Gastrocnemius medialis (tissue), 4 donors: ENCODE results near the gene ANKRD33B. TPM values are rescaled to one million over a fixed set of nuclear protein-coding genes. Genes with fewer than 3 reads are reported as not detected.
"Not testable (repeated sequence)": the region's sequence is repeated elsewhere in the genome, so short reads cannot be mapped to it uniquely, and the experiment has no call there.

Experiments
- ATAC-seq, 2 donors: fragments of 150-250 bp; one replicate each; pipeline ENCODE4 v1.9.1; 2016
- DNase-seq, 2 donors: peaks; one replicate each; pipeline ENCODE4 v3.0.0-alpha.2; 2019
- H3K27ac ChIP-seq, 4 donors: fragments of 200-600 bp; sonication (generic); 1 replicate in 1 of 4; 2 replicates in 3 of 4; pipeline ENCODE4 v1.5.1; 2016 to 2018; ENCODE audit warnings: mild to moderate bottlenecking in 2 of 4, moderate library complexity in 1 of 4
- H3K27me3 ChIP-seq, 3 donors: fragments of 200-600 bp; sonication (generic) in 2 of 3; 1 replicate in 1 of 3; 2 replicates in 2 of 3; pipeline versions ENCODE4 v1.5.1 to v1.6.0; 2016 to 2019; ENCODE audit warnings: mild to moderate bottlenecking in 1 of 3, moderate library complexity in 1 of 3
- H3K36me3 ChIP-seq, 2 donors: fragments of 200-600 bp; sonication (generic) in 1 of 2; one replicate each; pipeline ENCODE4 v1.5.1; 2017 to 2018
- H3K4me1 ChIP-seq, 2 donors: fragments of 200-600 bp; sonication (generic) in 1 of 2; one replicate each; pipeline ENCODE4 v1.5.1; 2016 to 2017; ENCODE audit warnings: mild to moderate bottlenecking in 2 of 2
- H3K4me3 ChIP-seq, 4 donors: fragments of 200-600 bp; sonication (generic) in 3 of 4; 1 replicate in 1 of 4; 2 replicates in 3 of 4; pipeline ENCODE4 v1.5.1; 2016 to 2019; ENCODE audit warnings: mild to moderate bottlenecking in 2 of 4
- H3K9me3 ChIP-seq, 3 donors: fragments of 200-600 bp; sonication (generic) in 2 of 3; 1 replicate in 1 of 3; 2 replicates in 2 of 3; pipeline ENCODE4 v1.5.1; 2016 to 2019
- POLR2A ChIP-seq, 2 donors: fragments of 450-650 bp; IDR thresholded peaks; one replicate each; pipeline ENCODE4 v1.6.1; 2017; ENCODE audit warnings: antibody characterized with exemption in 2 of 2, mild to moderate bottlenecking in 2 of 2, moderate library complexity in 2 of 2
- in situ Hi-C, 4 donors: fragments of 200-750 bp; cut with MboI; loops; one replicate each; pipeline versions ENCODE4 v1.15.0 to v1.8.0; 2017; ENCODE audit warnings: low sequenced_read_pairs in 4 of 4
- intact Hi-C: fragments of 100-400 bp; cut with DNase I; formaldehyde crosslinking; loops from one replicate; pipeline ENCODE4 v1.15.1; 2023; ENCODE audit warnings: low total_unique reads
- total RNA-seq, 4 donors: library from RNA; depleted of rRNA; stranded (reverse); fragments of >200 nt; gene quantifications; one replicate each; pipeline versions ENCODE4 v1.1.0 to v1.2.3, GENCODE V29; 2016
- TF ChIP-seq, protein P1 (sequence below), 5 experiments: fragments of 450-650 bp in 3 of 5; fragments of 200-600 bp in 2 of 5; sonication (generic) in 2 of 5; IDR thresholded peaks in 4 of 5; conservative IDR thresholded peaks in 1 of 5; 1 replicate in 4 of 5; 2 replicates in 1 of 5; pipeline ENCODE4 v1.5.1; 2016 to 2019; ENCODE audit warnings: antibody characterized with exemption in 5 of 5, mild to moderate bottlenecking in 3 of 5, moderate library complexity in 3 of 5

The ANKRD33B gene
- total RNA-seq, 4 donors from 2014 or later, result 2.2 to 38.9 (median 15.1) TPM

DNA sequence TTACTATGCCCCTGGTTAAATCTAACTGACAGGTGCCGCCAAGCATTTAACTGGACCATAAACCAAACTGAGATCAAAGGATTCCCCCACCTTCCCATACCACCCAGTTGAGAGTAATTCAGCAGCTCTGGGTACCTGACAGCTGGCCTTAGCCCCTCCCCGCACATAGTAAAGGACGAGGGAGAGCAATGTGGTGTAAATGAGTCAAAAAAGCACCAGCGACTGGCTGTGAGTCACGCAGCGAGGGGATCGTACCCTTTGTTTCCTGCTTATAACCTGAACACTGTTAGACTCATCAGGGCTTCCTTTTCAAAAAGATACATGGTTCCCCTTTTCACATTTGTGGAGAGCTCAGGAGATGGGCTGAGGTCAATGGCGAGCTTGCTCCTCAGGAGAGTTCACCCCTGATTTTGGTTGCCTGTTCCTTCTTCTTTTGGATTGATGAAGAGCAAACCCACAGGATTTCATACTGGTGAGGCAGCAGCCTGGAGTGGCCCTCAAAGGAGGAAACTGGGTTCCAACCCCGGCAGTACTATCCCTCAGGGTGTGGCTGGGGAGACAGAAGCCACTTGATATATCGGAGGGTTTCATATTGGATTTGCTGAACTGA, 71.5 kb downstream of the ANKRD33B start:
- TF ChIP-seq, protein P1, sequence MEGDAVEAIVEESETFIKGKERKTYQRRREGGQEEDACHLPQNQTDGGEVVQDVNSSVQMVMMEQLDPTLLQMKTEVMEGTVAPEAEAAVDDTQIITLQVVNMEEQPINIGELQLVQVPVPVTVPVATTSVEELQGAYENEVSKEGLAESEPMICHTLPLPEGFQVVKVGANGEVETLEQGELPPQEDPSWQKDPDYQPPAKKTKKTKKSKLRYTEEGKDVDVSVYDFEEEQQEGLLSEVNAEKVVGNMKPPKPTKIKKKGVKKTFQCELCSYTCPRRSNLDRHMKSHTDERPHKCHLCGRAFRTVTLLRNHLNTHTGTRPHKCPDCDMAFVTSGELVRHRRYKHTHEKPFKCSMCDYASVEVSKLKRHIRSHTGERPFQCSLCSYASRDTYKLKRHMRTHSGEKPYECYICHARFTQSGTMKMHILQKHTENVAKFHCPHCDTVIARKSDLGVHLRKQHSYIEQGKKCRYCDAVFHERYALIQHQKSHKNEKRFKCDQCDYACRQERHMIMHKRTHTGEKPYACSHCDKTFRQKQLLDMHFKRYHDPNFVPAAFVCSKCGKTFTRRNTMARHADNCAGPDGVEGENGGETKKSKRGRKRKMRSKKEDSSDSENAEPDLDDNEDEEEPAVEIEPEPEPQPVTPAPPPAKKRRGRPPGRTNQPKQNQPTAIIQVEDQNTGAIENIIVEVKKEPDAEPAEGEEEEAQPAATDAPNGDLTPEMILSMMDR (IDR thresholded peaks at IDR 0.05 in 4 of 5, conservative IDR thresholded peaks at IDR 0.05 in 1 of 5), result no peak
- no peak for TF ChIP-seq POLR2A (IDR thresholded peaks at IDR 0.05)
- H3K27ac ChIP-seq, result no peak overlapping the region
- H3K36me3 ChIP-seq, result no peaks in the 10 kb centered on the region
- intact Hi-C loops, result no loop called here
- no peaks in the 10 kb centered on the region for H3K27me3 ChIP-seq
- no peak for ATAC-seq
- no peaks in the 10 kb centered on the region for H3K4me1 ChIP-seq
- in situ Hi-C loops, result loop anchor here in 2 of 4 donors (25.0 kb wide), 1 partner anchor 348 kb away; no protein-coding TSS in a partner anchor
- DNase-seq, result no peak
- H3K4me3 ChIP-seq, result no peak overlapping the region
- no peaks in the 10 kb centered on the region for H3K9me3 ChIP-seq

DNA sequence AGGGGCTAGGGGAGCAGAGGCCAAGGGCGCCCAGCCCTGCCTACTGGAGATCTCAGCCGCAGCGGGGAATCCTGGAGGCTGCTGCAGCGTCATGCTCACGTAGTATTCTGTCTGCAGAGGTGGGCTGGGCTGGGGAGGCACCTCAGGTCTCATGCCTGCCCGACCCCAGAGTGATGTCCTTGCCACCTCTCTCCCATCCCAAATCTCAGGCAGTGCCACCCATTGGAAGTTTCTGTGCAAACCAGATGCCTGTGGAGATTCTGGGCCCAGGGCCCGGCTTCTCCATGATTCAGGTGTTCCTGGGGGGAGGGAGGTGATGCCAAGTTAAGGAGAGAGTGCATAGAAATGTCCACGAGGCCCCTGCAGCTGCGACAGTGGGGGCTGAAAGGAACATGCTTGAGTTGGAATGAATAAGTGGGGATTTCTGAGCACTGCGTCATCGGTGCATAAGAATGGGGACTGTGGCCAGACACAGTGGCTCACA, 72.0 kb downstream of the ANKRD33B start:
- Histone ChIP-seq H3K27ac (no peak overlapping the region), H3K27me3 (no peaks in the 10 kb centered on the region), H3K4me3 (no peak overlapping the region), H3K9me3 (no peaks in the 10 kb centered on the region), H3K4me1 (no peaks in the 10 kb centered on the region), H3K36me3 (no peaks in the 10 kb centered on the region)
- in situ Hi-C loops (loop anchor here in 2 of 4 donors (25.0 kb wide), 1 partner anchor 349 kb away; no protein-coding TSS in a partner anchor), intact Hi-C loops (no loop called here)
- DNase-seq, result no peak
- TF ChIP-seq, protein P1 (IDR thresholded peaks at IDR 0.05 in 4 of 5, conservative IDR thresholded peaks at IDR 0.05 in 1 of 5), result no peak
- TF ChIP-seq POLR2A (IDR thresholded peaks at IDR 0.05), result no peak
- ATAC-seq, result no peak

DNA sequence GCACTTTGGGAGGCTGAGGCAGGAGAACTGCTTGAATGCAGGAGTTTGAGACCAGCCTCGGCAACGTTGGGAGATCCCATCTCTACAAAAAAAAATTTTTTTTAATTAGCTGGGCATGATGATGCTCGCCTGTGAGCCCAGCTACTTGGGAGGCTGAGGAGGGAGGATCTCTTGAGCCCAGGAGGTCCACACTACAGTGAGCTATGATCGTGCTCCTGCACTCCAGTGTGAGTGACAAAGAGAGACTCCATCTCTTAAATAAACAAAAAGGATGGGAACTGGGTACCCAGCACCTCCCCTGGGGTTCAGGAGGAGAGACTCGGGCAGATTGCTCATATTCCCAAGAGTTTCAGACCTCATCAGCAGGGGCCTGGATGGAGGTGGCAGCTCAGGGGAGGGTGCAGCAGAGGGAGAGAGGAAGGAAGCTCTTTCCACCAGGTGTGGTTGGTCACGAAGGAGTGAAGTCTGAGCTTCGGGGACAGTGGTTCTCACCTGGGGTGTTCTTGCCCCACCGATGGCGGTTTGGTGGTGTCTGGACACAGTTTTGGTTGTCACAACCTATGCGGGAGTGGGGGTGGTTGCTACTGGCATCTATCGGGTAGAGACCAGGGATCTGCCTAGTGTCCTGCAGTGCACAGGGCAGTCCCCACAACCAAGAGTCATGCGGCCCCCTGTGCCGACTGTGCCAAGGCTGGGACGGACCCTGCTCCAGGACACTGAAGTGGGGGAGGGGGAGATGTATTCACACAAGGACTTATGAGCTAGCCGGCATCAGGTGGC, 72.7 kb downstream of the ANKRD33B start:
- H3K4me3 ChIP-seq, result no peak overlapping the region
- no peak for DNase-seq
- TF ChIP-seq POLR2A (IDR thresholded peaks at IDR 0.05), result no peak
- TF ChIP-seq, protein P1 (IDR thresholded peaks at IDR 0.05 in 4 of 5, conservative IDR thresholded peaks at IDR 0.05 in 1 of 5), result no peak
- no peaks in the 10 kb centered on the region for H3K36me3 ChIP-seq
- no peaks in the 10 kb centered on the region for H3K4me1 ChIP-seq
- intact Hi-C loops, result no loop called here
- no peaks in the 10 kb centered on the region for H3K27me3 ChIP-seq
- no peak for ATAC-seq
- H3K27ac ChIP-seq, result no peak overlapping the region
- in situ Hi-C loops, result loop anchor here in 2 of 4 donors (25.0 kb wide), 1 partner anchor 349 kb away; no protein-coding TSS in a partner anchor
- no peaks in the 10 kb centered on the region for H3K9me3 ChIP-seq

DNA sequence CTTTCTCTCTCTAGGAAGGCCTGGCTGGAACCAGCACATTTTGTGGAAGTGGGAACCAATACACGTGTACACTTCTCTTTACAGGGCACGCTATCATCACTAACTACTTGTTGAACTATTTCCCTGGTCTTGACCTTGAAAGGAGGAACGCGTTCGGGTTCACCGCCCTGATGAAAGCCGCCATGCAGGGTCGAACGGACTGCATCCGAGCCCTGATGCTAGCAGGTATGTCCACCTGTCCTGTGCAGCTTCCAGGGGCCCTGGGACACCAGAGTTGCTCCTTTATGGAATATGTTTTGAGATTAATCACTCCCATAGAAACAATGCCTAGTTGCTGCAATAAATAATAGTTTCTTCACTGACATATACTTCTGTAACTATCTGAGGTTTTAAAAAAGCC, 74.1 kb downstream of the ANKRD33B start:
- H3K4me3 ChIP-seq, result no peak overlapping the region
- in situ Hi-C loops (loop anchor here in 2 of 4 donors (25.0 kb wide), 1 partner anchor 351 kb away; no protein-coding TSS in a partner anchor), intact Hi-C loops (no loop called here)
- H3K27ac ChIP-seq, result no peak overlapping the region
- H3K9me3 ChIP-seq, result no peaks in the 10 kb centered on the region
- TF ChIP-seq, protein P1 (IDR thresholded peaks at IDR 0.05 in 4 of 5, conservative IDR thresholded peaks at IDR 0.05 in 1 of 5), result no peak
- no peak for TF ChIP-seq POLR2A (IDR thresholded peaks at IDR 0.05)
- H3K27me3 ChIP-seq, result no peaks in the 10 kb centered on the region
- no peak for ATAC-seq
- no peaks in the 10 kb centered on the region for H3K36me3 ChIP-seq
- DNase-seq, result no peak
- H3K4me1 ChIP-seq, result no peaks in the 10 kb centered on the region

DNA sequence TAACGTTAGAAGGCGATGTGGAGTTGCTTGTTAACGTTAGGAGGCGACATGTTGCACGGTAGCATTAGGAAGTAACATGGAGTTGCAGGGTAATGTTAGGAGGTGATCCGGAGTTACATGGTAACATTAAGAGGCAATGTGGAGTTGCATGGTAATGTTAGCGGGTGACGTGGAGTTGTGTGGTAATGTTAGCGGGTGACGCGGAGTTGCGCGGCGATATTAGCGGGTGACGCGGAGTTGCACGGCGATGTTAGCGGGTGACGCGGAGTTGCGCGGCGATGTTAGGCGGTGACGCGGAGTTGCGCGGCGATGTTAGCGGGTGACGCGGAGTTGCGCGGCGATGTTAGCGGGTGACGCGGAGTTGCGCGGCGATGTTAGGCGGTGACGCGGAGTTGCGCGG, 74.9 kb downstream of the ANKRD33B start:
- H3K27me3 ChIP-seq, H3K4me1 ChIP-seq, DNase-seq, intact Hi-C loops, H3K4me3 ChIP-seq, ATAC-seq, H3K27ac ChIP-seq, H3K36me3 ChIP-seq, H3K9me3 ChIP-seq: not testable (repeated sequence)
- in situ Hi-C loops, result loop anchor here in 2 of 4 donors (25.0 kb wide), 1 partner anchor 351 kb away; no protein-coding TSS in a partner anchor
